HL-60/S4 treated with phorbol 12-myristate 13-acetate at 8.2 ng/mL for 4 days and 3 days (cell line): ENCODE data around the gene CYP39A1.

Experiments
- in situ Hi-C: fragments of 300-500 bp; cut with MboI; formaldehyde crosslinking; loops from 2 replicates; pipeline ENCODE4 v1.15.0; 2022; ENCODE audit warnings: low sequenced_read_pairs

CYP39A1 gene

DNA sequence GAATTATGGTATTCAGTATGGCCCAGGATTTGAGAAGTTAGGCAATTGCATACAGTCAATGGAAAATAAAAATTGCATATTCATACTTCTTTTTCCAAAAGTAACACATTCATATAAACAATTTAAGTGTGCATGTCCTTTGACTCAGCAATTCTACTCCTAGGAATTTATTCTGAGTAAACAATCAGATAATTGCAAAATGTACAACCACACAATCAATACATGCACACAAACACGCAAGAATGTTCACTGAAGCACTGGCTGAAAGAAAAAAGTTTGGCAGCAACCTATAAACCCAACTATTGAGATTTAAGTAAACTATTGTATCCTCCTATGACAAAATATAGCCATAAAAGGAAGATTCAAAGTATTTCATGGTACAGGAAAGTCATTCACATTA, 1.6 kb downstream of the CYP39A1 start:
- in situ Hi-C loops, result no loop called here

DNA sequence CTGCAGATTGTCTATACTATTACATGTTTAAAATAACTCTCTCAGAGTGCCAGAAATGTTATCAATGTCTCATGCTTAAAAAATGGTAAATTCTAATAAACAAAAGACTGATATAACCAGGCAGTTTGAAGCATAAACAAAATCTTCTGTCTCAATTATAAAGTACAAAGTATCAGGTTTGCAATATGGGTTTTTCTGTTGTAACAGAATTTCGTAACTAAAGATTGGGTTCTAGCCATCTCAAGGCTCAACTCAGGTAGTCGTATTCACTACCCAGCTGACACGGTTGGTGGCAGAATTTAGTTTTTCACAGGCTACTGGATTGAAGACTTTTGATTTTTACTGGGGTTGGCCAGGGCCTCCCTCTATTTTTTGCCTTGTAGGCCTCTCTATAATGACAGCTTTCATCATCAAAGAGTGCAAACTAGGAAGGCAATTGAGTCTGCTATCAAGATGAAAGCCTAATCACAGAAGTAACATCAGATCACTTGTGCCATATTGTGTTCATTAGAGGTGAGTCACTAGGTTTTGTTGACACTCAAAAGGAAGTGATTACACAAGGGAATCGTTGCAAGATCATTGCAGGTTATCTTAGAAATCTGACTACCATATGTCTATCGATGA, 3.6 kb downstream of the CYP39A1 start:
- in situ Hi-C loops, result loop anchor here (25.0 kb wide), 1 partner anchor 237 kb away; no protein-coding TSS in a partner anchor

DNA sequence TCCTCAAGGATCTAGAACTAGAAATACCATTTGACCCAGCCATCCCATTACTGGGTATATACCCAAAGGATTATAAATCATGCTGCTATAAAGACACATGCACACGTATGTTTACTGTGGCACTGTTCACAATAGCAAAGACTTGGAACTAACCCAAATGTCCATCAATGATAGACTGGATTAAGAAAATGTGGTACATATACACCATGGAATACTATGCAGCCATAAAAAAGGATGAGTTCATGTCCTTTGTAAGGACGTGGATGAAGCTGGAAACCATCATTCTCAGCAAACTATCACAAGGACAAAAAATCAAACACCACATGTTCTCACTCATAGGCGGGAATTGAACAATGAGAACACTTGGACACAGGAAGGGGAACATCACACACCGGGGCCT, 4.5 kb downstream of the CYP39A1 start:
- in situ Hi-C loops, result loop anchor here (25.0 kb wide), 1 partner anchor 236 kb away; no protein-coding TSS in a partner anchor

DNA sequence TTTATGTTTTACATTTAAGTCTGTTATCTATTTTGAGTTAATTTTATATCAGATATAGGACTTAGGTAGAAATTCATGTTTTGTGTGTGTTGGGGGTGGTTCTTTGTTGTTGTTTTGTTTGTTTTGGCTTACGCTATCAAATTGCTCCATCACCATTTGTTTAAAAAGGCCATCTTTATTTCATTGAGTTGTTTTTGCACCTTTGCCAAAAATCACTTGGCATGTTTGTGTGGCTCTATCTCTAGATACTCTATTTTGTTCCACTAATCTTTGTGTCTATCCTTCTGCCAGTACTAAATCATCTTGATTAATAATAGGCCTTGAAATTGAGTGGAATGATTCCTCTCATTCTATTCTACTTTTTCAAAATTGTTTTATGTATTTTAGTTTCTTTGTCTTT, 7.4 kb downstream of the CYP39A1 start:
- in situ Hi-C loops, result loop anchor here (25.0 kb wide), 1 partner anchor 233 kb away; no protein-coding TSS in a partner anchor

DNA sequence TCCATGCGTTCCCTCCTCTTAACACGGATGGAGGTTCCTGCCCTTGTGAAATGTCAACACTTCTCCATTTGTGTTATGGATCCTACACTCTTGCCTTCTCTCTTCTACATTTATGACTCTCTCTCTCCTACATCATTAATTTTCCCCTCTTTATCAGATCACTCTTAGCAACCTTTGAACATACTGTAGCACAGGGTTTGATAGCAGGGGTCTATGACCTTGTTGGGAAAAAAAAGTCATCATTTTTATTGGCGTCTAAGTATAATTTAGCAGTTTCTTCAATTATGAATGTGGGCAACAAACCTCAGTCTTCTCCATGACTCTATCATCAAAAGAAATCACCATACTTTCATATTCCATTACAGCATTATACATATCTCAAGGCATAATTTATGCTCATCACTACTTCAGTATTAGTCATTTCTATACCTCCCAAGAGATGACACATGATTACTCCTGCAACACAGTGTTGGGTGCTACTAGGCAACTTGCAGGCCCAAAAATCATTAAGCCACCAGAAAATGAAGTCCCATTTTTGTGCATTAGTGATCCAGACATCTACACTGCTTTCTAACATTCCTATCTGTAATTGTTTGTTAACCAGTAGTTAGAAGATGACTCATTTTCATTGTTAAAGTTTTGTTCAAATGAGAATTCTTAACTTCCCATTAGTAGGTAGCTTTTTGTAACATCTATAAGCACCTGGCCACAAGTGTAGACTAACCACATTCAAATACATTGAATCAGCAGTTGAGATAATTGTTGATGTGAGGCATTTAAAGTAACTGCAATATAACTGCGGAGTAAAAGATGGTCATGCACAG, 9.5 kb downstream of the CYP39A1 start:
- in situ Hi-C loops, result loop anchor here (25.0 kb wide), 1 partner anchor 231 kb away; no protein-coding TSS in a partner anchor

DNA sequence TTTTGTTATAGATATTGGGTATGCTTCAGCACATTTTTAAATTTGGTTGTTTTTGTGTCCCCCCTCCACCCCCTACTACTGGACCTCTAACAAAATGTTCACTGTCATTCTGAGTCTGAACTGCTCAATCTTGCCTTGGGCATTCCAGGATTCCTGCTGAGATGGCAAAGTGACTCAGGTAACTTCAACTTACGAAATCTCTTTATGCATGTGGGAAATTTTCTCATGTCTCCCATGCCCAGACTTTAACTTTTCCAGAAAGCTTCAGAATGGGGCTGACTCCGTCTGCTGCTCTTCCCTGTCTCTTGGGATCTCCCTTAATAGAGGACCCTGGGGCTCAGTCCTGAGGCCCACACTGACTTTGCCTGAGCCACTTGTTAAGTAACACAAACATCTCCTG, 14.0 kb downstream of the CYP39A1 start:
- in situ Hi-C loops, result loop anchor here (25.0 kb wide), 1 partner anchor 226 kb away; no protein-coding TSS in a partner anchor

DNA sequence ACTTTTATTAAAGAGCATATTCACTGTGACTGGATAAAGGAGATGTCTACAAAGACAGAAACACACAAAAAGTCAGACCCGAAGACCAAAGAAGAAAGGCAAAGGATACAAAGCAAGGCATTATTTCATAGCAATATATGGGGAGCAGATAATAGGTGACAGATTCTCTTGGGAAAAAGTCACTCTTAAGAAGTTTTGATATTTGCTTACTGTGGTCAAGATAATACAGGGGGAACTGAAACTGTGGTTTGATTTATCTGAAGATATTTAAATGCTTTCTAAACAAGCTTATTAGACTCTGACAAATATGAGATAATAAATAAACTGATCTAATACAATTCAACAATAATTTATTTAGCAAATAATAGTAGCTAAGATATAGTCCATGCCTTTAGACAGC, 14.7 kb downstream of the CYP39A1 start:
- in situ Hi-C loops, result loop anchor here (25.0 kb wide), 1 partner anchor 226 kb away; no protein-coding TSS in a partner anchor

DNA sequence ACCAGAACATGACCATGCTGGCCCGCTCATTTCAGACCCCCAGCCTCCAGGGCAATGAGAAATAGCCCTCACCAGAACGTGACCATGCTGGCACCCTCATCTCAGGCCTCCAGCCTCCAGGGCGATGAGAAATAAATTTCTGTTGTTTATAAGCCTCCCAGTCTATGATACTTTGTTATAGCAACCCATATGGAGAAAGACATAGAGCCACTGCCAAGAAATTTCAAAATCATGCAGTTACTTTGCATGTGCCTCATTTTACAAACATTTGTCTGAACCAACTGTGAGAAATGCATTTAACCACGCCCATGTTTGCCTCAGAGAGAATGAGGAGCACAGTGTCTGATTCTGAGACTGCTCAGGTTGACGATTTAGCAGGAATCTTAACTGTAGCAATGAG, 15.5 kb downstream of the CYP39A1 start:
- in situ Hi-C loops, result loop anchor here (25.0 kb wide), 1 partner anchor 225 kb away; no protein-coding TSS in a partner anchor

DNA sequence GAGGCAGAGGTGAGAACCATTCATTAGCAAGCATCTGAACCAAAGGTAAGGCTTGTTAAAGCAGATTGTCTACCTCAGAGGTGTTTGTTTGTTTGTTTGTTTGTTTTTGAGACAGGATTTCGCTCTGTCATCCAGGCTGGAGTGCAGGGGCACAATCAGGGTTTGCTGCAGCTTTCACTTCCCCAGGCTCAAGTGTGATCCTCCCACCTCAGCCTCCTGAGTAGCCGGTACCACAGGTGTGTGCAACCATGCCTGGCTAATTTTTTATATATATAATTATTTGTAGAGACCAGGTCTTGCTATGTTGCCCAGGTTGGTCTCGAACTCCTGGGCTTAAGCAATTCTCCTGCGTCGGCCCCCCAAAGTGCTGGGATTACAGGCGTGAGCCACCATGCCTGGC, 17.2 kb downstream of the CYP39A1 start:
- in situ Hi-C loops, result loop anchor here (25.0 kb wide), 1 partner anchor 223 kb away; no protein-coding TSS in a partner anchor

DNA sequence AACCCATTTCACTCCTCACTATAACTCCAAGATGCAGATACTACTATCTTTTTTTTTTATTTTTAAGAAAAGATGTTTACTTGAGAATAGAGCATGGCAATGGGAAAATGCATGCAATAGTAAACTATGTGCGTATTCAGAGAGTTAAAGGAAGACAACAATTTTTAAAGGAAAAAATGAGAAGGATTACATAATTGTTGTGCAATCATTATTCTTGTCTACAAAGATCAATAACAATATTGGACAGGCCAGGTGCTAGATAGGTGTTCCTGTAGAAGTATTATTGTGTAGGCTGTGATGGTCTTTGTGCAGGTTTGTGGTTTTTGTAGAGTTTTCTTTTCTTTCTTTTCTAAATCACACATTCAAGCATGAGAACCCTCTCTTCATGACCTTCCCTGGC, 20.6 kb downstream of the CYP39A1 start:
- in situ Hi-C loops, result loop anchor here (25.0 kb wide), 1 partner anchor 220 kb away; no protein-coding TSS in a partner anchor

DNA sequence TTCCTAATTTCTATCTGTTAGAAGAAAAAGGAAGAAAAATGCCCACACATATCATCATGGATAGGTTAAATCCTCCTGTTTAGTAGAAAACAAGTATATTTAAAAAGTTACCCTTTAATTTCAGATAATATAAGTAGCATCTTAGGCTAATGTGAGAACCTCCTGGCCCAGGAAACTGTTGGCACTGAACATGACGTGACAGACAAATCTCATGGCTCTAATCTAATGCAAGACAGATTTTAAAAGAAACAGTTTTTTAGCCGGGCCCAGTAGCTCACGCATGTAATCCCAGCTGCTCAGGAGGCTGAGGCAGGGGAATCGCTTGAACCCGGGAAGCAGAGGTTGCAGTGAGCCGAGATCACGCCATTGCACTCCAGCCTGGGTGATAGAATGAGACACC, 22.9 kb downstream of the CYP39A1 start:
- in situ Hi-C loops, result loop anchor here (25.0 kb wide), 1 partner anchor 217 kb away; no protein-coding TSS in a partner anchor

DNA sequence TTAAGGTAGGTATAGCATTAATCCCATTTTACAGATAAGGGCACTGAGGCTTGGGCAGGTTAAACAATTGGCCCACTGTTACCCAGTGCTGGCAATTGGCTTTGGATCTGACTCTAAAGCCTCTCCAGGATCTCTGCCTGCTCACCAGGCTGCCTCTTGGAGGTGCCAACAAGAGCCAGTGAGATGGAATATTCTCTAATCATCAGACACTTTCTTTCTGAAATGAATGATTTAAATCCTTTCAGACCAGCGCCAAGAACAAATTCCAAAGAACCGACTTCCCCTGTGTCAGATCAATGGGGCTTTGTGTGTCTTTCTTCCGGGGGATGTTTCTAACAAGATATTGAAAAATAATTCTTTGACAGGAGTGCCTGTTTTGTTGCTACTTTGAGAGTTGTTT, 23.6 kb downstream of the CYP39A1 start:
- in situ Hi-C loops, result loop anchor here (25.0 kb wide), 1 partner anchor 217 kb away; no protein-coding TSS in a partner anchor

DNA sequence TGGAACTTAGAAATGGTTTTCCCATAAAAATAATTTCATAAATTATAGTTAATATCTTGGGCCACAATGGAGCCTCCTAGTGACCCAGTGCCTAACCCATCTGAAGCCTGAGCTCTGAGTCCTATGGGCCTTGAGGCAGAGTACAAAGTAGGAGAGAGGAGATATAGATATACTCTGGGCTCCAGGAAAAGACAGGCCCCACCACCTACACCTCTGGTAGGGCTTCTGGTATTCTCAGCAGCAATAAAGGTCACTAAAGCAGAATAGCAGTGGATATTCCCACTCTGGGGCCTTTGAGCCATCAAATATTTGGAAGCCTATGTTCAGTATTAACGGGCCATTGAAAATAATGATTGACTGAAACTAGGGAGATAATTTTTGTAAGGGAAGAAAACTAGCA, 24.1 kb downstream of the CYP39A1 start:
- in situ Hi-C loops, result loop anchor here (25.0 kb wide), 1 partner anchor 216 kb away; no protein-coding TSS in a partner anchor

DNA sequence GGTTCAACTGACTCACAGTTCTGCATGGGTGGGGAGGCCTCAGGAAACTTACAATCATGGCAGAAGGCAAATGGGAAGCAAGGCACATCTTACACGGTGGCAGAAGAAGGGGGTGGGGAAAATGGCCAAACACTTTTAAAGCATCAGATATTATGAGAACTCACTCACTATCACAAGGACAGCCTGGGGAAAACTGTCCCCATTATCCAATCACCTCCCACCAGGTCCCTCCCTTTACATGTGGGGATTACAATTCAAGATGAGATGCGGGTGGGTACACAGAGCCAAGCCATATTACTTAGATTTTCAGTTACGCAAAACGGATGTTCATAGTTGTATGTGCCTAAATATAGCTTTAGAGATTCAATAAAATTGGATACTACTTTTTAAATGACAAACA, 25.6 kb downstream of the CYP39A1 start:
- in situ Hi-C loops, result loop anchor here (25.0 kb wide), 1 partner anchor 215 kb away; no protein-coding TSS in a partner anchor

DNA sequence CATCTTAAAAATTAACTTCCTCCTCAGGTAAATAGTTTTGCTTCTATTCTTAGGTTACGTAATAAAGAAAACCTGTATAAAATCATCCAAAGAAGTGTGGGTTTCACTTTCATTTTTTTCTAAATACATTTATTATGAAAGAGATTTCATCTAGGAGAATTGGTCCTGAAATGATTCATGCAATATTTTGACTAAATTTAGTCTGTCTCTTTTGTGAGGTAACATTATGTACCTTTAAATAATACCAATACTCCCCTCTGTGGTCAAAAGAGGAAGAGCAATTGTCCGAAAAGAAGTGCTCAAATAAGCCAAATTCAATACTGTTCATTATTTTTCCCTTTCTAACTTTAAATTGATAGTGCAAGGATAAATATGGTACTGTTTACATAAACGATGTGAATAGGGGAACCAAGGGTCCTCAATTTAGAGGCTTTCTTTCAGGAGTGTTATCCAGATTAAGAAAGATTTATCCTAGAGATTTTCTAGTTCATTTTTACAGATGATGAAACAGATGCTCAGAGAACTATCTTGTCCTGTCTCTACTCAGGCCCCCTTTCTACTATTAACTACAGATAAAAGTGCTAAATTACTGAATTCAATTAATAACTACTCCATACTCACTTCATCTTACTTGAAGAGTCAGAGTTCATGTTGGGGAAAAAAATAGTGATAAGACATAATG, 26.2 kb downstream of the CYP39A1 start:
- in situ Hi-C loops, result loop anchor here (25.0 kb wide), 1 partner anchor 214 kb away; no protein-coding TSS in a partner anchor

DNA sequence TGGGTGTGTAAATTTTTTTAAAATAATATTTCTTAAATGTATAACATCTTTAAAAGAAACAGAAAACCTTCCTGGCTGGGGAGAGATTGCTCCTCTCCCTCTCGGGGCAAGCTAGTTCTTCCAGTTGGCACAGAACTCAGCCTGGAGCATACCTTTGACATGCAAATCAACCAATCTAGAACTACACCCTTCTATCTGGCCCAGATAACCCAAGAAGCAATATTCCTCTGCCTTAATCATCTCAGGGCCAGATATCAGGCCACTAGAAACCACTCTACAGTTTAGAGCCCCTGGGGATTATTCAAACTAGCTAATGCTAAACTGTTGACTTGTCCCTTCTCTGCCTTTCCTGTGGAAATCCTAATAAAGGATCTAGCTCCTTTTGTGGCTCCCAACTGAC, 33.9 kb downstream of the CYP39A1 start:
- in situ Hi-C loops, result no loop called here

DNA sequence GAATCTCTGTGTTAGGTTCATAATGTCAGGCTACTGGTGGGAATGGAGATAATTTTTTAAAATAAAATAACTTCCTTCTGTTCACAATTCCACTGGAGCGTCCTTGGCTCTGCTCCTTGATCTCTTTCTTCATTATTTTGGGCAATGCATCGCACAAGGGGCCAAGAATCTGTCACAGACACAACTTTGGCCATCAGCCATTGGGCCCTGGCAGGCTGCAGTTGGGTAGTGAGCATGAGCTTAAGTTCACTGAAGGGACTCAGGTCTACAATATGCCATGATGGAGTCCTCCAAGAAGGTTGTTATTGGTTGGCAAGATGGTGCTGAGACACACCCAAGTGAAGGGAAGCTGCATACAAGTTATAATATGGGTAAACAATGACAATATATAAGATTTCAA, 40.0 kb downstream of the CYP39A1 start:
- in situ Hi-C loops, result no loop called here

DNA sequence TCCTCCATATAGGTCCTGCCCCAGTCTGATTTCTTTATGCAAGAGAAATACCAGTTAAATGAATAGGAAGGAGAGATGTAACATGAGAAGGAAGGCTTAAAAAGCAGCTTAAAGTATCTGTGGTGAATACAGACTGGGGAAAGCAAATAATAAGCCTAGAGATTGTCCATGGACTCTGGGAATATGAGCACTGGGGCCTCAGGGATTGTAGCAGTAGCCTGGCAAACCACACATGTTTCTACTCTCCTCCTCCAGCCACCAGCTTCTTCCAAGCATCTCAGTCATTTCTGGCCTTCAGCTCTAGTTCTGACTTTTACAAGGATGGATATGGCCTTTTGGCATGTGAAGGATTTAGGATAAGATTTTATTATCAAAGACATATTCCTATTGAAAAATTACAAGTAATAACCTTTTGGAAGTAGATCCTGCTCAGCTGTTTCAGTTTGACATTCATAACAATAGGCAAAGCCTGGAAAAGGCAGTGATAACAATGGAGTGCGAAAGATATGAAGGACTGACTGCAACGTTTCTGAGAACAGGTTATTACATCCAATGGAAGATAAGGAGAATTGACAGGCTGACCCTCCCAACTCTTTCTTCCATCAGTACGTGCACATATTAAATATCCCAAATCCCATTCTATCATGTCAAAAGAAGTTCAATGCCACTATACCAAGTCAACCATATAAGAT, 41.6 kb downstream of the CYP39A1 start:
- in situ Hi-C loops, result no loop called here

DNA sequence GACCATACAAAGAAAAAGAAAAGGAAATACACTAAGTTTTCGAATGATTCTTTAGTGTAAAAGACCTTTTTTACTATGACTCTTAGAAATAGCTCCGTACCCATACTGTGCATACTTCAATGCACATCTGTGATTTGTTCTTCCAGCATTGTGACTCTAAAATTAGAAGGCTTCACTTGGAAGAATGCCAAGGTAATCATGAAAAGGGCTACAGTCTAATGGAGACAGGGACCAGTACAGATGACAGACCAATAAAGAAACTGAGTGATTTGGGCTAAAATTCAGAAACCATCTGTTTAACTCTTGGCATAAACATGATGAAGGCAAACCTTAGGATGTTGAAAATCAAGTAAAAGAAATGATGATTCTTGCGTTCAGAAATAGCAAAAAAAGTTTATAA, 46.3 kb downstream of the CYP39A1 start:
- in situ Hi-C loops, result no loop called here

DNA sequence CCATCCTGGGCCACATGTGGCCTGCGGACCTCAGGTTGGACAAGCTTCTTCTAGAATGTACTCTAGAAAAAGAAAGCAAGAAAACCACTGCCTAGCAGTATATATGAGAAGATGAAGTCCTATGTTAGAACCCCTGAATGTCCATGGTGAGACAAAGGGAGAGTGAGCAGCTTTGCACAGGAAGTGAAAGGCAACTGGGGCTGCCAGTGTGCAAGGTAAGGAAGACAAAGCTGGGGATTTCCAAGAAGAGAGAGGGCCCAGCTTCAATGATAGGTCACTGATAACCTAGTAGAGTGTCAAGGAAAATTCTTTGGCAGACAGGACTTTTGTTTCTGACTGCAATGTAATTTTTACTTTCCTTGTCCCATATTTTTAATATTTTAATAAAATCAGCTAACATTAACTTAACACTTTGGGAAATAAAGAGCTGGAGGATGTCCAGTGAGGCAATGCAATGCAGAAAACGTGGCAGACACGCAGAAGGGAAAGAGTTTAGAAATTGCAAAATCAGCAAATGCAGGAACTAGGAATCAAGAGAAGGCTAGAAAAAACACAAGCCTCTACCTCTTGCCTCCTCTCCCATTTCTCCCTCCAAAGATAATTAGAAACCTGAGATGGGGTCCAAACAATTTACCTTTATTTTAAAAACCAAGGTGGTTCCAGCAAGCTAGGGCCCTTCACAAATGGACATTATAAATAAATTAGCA, 47.4 kb downstream of the CYP39A1 start:
- in situ Hi-C loops, result no loop called here
